Tibial nerve (tissue), 4 donors: ENCODE data around the gene LARP4B.

Experiments used
- EP300 ChIP-seq, 2 donors: sonication (generic); formaldehyde crosslinking; IDR thresholded peaks; one replicate each; pipeline ENCODE4 v1.6.1; 2017; ENCODE audit warnings: antibody characterized with exemption in 2 of 2, mild to moderate bottlenecking in 1 of 2
- POLR2A ChIP-seq, 2 donors: fragments of 450-650 bp; IDR thresholded peaks; one replicate each; pipeline ENCODE4 v1.6.1; 2017; ENCODE audit warnings: antibody characterized with exemption in 2 of 2, mild to moderate bottlenecking in 2 of 2, moderate library complexity in 2 of 2
- TF ChIP-seq, protein P1 (sequence below), 5 experiments: fragments of 200-600 bp in 3 of 5; fragments of 450-650 bp in 2 of 5; sonication (generic) in 3 of 5; IDR thresholded peaks; one replicate each; pipeline ENCODE4 v1.5.1; 2016 to 2019; ENCODE audit warnings: antibody characterized with exemption in 5 of 5, mild to moderate bottlenecking in 3 of 5, moderate library complexity in 2 of 5

DNA sequence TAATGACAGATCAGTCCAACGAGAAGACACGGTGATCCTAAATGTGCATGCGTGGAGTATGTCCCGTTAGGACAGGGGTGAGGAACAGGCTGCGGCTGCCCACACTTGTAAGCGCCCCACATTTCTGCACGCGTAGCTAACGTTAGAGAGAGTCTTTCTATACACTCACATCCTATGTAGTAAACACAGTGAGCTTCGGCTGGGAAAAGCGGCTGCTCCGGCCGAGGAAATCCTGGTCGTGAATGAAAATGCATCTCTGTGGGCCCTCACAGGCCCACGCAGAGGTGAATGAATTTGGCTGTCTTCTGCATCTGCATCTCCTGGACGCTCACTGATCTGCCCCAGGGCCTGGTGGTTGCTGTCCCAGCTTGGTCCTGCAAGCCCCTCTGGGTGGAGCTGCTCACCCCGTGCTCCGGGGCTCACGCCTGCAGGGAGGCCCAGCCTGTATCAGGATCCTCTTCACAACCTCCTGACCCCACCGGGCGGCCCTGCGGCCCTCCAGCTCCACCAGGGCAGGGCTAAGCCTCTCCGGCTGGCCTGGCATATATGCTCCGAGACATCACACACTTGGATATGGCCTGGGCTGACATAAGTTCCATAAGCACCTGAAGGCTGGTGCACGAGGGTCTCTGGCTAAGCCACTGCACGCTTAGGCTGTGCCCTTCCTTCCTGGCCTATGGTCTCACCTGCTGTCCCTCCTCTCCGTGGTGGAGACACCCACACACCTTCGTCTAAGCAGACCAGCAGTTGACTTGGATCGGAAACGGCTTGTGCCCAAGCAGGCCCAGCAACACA lies 124.1 kb downstream of the LARP4B start:
- TF ChIP-seq, protein P1, sequence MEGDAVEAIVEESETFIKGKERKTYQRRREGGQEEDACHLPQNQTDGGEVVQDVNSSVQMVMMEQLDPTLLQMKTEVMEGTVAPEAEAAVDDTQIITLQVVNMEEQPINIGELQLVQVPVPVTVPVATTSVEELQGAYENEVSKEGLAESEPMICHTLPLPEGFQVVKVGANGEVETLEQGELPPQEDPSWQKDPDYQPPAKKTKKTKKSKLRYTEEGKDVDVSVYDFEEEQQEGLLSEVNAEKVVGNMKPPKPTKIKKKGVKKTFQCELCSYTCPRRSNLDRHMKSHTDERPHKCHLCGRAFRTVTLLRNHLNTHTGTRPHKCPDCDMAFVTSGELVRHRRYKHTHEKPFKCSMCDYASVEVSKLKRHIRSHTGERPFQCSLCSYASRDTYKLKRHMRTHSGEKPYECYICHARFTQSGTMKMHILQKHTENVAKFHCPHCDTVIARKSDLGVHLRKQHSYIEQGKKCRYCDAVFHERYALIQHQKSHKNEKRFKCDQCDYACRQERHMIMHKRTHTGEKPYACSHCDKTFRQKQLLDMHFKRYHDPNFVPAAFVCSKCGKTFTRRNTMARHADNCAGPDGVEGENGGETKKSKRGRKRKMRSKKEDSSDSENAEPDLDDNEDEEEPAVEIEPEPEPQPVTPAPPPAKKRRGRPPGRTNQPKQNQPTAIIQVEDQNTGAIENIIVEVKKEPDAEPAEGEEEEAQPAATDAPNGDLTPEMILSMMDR (IDR thresholded peaks at IDR 0.05) = no peak
- TF ChIP-seq POLR2A (IDR thresholded peaks at IDR 0.05) = no peak
- TF ChIP-seq EP300 (IDR thresholded peaks at IDR 0.05) = no peak
